HTR-8/SVneo (cell line): Measurements from ENCODE around the gene IL36B.

Experiments
- DNase-seq: peaks from one replicate; pipeline ENCODE4 v3.0.0; 2011; ENCODE audit warnings: low spot score, mixed read lengths; ENCODE audit not compliant: insufficient read length
- FAIRE-seq: peaks from 2 replicates; lab custom pipeline; 2011; peaks lifted over from hg19 to GRCh38; lab: Jason Lieb, UNC

IL36B gene

DNA sequence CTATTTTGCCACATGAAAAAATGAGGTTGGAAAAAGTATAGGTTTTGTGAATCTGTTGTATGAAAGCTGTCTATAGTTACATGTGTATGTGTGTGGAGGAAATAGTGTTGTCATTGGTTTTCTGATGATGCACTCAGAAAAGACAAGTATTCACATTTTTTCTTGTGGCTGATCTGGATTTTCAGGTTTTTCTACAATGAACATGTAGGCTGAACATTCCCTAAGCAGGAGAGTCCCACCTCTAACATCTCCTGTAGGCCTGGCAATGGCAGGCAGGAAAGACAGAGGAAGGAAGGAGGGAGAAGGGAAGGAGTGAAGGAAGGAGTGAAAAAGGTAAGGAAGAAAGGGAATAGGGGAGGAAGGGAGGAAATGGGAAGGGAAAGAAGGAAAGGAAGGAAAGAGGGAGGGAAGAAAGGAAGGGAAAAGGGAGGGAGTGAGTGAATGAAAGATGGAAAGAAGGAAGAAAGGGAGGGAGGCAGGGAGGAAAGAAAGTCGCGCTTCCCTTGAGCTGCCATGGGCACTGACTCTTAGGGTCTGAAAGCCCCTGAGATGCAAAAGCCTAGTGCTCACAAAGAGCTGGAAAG is 5.8 kb upstream of the IL36B start:
- FAIRE-seq = no peak

DNA sequence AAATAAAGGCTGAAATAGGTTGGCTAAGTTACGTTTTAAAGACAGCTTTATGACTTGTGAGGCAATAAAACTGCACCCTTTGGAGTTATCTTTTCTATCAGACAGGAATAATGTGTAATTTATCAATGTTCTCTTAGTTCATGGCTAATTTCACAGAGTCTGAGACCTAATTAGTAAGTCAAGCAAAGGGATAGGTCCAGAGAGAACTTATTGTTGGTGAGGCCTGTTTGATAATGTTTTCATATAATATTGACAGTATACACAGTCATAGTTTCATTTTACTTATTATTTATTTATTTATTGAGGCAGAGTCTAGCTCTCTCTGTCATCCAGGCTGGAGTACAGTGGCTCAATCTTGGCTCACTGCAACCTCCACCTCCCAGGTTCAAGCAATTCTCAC is 4.5 kb upstream of the IL36B start:
- DNase-seq (no peak), FAIRE-seq (no peak)

More for the DNA sequence above, 5.8 kb upstream of the IL36B start:
- DNase-seq = no peak

DNA sequence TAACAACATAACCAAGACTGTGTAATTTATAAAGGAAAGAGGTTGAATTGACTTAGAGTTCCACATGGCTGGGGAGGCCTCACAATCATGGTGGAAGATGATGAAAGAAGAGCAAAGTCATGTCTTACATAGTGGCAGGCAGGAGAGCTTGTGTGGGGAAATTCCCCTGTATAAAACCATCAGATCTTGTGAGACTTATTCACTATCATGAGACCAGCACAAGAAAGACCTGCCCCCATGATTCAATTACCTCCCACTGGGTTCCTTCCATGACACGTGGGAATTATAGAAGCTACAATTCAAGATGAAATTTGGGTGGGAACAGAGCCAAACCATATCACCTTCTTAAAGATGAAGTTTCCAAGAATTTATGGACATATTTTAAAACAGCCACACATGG is 3.9 kb upstream of the IL36B start:
- no peak for FAIRE-seq
- no peak for DNase-seq

DNA sequence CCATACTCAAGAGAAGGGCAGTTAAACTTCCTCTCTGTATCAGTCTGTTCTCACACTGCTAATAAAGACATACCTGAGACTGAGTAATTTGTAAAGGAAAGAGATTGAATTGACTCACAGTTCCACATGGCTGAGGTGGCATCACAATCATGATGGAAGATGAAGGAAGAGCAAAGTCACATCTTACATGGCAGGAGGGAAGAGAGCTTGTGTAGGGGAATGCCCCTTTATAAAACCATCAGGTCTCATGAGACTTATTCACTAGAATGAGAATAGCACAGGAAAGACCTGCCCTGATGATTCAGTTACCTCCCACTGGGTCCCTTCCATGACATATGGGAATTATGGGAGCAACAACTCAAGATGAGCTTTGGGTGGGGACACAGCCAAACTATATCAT is 1.4 kb upstream of the IL36B start:
- FAIRE-seq (no peak), DNase-seq (no peak)

DNA sequence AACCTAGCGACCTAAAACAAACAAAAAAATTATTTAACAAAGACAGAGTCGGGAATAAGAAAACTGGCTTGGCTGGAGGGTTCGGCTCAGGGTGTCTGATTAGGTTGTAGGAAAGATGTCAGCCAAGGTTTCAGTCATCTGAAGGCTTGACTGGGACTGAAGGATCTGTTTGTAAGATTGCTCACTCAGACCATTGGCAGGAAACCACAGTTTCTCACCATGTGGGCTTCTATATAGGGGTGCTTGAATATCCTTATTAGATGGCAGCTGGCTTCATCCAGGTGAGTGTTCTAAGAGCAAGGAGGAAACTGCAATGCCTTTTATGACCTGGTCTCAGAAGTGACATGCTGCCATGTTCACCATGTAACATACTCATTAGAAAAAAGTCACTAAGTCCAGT is 999 bp upstream of the IL36B start:
- FAIRE-seq = no peak
- no peak for DNase-seq

DNA sequence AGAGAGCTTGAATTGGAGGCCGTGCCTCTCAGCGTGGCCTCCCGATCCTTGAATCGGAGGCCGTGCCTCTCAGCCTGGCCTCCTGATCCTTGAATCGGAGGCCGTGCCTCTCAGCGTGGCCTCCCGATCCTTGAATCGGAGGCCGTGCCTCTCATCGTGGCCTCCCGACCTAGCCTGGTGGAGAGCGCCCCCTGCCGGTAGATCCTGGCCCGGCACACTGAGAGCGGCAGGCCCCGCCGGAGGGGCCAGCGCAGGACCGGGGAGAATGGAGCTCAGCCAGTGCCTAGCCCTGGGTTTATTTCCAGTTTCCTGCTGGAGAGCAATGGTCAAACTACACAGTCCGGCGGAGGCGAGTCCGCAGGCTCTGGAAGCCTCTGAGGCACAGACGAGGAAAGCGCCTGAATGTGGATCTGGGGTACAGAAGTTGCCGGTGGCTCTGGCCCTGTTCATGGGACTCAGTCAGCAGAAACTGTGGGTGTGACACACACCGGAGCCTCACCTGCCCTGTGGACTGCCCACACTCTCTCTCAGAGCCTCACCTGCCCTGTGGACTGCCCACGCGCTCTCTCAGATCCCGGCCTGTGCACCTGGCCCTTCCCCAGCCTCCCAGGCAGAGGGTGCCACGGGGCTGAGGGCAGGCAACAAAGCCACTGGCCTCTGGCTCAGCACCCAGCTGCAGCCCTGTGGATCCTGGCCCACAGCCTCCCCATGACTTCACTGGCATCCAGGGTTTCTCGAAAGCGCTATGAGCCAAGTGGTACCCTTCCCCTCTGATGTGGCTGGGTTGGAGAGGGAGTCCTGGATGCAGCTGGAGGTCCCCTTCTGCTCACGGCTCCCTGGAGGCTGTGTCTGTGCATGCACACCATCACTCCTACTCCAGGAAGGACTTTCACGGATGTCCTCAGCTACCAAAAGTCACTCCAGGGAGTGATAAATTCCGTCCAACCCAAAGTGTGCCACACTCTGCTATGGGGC is 1.5 kb downstream of the IL36B start:
- no peak for FAIRE-seq
- no peak for DNase-seq

DNA sequence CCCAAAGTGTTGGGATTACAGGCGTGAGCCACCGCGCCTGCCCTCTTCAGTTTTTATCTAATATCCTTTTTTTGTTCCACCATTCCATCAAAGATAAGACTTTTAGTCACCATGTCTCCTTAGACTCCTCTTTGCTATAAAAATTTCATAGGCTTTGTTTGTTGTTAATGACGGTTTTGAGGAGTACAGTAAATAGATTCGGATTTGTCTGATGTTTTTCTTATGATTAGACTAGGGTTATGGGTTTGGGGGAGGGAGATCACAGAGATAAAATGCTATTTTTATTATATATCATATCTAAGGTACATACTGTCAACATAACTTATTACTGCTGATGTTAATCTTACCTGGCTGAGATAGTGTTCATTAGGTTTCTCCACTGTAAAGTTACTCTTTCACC is 6.2 kb downstream of the IL36B start:
- DNase-seq = no peak
- no peak for FAIRE-seq

DNA sequence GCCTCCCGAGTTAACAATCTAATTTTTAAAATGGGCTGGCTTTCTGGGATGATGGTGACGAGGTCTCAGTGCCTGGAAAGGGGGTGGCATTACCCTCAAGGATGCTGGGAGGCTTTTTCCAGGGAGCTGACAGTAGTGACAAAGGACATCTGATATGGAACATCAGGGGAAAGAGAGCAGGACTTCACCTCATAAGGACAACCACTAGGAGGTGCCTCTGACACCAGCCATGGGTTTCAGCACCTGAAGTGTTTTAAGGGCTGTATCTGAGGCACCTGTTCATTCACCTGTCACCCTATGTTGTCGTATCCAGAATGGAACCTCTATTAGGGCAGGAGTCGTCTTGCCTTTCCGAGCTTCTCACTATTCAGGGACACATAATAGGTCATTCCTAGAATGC is 10.8 kb downstream of the IL36B start:
- DNase-seq (no peak), FAIRE-seq (no peak)

DNA sequence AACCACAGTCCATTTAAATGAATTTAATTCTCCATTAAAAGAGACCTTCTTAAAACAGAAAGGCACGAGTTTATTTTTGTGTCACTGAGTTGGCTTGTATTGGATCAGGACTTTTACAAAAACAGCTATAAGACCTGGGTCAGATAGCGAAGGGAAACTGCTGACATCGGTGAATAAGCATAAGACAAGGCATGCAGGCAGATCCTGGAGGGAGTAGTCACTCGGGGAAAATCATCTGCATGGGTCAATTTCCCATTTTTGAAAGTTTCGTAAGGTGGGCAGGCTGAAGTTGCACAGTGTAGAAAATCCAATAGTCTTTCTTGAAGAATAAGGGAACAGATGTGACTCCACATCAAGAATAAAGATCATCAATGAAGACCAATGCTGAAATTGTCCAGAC is 12.9 kb downstream of the IL36B start:
- FAIRE-seq (no peak), DNase-seq (no peak)

DNA sequence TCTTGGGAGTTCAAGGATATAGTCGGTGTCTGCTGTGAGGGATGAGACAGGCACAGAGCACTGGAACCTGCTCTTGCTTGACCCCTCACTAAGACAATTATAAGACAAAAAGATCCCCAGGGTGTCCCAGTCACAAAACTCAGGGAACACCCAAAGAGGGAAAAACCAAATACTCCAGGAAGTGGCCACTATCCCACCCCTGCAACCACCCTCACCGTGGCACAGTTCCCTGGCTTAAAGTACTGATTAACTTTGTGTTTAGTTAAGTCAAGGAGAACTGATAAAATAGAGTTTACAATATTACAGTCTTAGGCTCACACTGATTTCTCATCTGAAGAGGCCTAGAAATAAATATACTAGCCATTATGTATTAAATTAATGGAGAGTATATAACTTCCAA is 13.5 kb downstream of the IL36B start:
- FAIRE-seq (no peak), DNase-seq (no peak)

DNA sequence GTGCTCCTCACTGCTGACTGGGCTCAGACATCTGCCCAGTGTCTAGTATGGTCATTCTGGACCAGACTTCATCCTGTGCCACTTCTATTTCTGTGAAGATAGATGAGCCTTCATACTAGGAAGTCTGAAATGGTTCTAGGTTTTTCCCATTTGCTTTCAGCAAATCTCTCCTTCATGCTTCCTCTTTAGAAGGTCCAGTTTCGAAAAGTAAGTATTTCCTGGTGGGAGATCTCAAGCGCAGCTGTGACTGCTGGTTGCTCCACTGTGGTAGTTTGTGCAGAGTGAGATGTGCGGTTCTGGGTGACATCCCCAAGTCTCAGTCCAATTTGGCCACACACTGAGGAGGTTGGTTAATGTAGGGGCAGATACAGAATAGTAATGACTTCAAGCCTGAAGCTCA is 14.4 kb downstream of the IL36B start:
- DNase-seq (no peak), FAIRE-seq (no peak)

DNA sequence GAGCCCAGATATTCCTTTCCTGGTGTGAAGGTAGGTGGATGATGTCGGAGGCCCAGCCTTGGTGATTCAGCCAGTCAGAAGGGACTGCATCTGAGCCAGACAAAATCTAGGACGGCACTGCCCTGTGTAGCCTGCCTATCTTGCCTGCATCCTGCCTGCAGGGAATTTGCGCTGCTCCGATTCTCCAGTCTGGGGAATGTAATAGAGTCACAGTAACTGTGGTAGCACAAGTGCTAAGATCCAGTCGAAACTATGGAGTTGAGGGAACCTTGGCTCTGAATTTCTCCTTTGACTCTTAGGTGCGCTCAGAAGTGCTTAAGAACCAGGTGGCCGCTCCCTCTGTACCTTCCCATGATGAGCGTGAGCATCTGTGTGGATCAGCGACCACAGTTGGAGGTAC is 15.9 kb downstream of the IL36B start:
- DNase-seq = no peak
- no peak for FAIRE-seq

DNA sequence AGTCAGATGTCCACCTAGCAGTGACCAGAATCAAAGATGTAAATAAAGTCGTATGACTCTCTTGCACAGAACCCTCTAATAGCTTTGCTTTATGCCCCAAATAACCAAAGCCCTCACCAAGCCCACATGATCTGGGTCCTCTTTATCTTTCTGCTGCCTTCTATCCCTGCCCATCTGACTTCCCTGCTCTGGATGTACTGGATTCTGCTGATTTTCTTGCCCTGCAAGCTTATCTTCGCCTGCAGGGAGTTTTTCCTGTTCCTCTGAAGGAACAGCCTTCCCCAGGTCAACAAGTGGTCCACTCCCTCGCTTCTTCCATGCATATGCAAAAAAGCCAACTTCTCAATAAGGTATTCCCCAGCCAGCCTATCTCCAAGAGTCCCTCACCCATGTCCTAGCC is 18.7 kb downstream of the IL36B start:
- DNase-seq = no peak

DNA sequence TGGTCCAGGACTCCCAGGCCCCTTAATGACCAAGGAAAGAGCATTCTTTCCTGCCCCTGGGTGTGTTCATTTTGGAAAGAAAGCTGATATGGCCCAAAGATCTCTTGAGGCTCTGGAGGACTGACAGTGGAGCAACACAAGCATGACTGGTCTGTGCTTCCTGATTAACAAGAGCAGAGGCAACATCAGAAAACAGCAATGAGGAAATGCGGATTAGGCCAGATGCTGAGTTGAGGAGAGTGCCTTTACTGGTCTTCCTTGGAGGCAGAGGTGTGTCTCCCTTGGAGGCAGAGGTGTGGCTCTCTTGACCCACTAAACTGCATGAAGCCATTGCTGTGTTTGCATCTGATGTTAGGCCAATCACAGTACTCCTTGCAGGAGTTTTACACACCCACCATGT is 19.9 kb downstream of the IL36B start:
- DNase-seq (no peak), FAIRE-seq (no peak)

More for the DNA sequence above, 18.7 kb downstream of the IL36B start:
- no peak for FAIRE-seq

DNA sequence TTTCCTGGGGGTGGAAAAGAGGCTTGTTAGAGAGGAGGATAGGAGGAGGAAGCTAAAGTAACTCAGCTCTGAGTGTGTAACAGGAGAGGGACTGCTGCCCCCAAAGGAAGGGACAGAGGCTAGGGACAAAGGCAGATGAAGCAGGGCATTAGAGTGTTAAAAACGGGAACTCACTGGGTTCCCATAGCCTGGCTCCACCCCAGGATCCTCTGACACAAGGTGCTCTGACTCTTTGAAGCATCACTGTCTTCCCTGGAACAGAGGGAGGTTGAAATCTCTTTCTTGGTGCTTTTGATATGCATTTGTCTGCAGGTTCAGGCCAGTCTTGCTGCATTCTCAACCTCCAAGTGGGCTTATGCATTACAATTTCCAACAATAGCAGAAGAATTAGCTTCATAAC is 24.6 kb downstream of the IL36B start:
- no peak for DNase-seq

DNA sequence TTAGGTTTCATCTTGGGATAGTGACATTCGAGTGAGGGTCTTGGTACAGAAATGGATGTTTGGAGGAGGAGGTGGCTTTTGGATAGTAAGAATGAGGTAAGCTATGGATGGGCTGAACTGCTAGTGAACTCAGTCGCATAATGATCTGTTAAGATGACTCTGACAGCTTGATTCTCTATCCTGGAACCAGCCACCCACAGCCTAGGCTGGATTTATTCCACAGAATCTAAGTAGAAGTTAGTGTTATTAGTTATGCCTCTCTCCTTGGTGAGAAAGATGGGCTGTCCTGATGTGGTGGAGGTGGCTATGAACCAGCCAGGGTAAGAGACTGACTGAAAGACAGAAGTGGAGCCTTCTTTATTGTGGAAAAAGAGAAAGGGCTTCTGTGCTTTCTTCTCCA is 25.0 kb downstream of the IL36B start:
- FAIRE-seq = no peak
- DNase-seq = no peak

More for the DNA sequence above, 24.6 kb downstream of the IL36B start:
- no peak for FAIRE-seq

DNA sequence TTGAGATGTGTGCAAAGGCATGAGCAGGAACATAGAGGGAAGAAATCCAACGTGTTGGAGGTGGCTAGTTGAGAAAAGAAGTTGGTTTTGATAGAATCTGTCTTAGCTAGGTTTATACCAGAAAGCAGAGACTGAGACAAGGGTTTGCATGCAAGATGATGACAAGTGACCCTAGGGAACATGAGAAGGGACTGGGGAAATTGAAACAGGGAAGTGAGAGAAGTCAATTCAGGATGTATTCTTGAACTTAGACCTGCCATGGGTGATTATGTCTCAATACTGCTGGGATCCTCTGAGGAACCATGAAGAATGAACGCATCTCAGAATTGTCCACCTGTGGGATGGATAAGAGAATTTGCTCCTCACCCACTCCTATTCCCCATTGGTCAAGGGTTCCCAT is 26.9 kb downstream of the IL36B start:
- FAIRE-seq (no peak), DNase-seq (no peak)

DNA sequence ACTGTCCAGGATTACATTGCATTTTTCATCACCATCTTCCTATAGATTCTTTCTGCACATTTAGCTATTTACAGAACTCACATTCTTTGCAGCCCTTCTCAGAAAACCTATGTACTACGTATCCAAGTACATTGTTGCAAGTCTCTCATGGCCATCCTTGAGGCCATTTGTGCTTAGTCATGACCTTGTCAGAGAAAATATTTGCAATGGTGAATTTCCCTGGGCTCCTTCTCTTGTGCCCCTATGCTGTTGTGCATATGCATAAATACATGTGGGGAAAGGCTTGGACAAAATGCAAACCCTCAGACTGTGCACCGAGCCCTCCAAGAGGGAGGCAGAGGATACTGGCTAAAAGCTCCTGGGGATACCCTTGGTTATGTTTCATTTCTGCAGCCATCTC is 27.9 kb downstream of the IL36B start:
- FAIRE-seq = no peak

DNA sequence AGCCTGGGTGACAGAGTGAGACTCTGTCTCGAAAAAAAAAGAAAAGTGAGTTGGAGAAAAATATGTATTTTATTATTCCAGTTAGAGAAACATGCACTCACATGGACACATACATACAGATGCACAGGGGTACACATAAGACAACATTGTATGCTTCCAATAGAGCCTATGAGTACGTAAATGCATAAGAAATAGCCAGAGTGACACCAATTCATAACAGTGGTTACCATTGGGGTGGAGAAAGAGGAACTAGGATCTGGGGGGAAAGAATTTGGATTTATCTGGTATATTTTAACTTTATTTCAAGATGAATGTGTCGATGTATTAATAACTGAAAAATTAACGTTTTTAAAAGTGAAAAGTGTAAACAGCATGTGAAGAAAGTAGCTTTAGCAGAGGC is 31.4 kb downstream of the IL36B start:
- DNase-seq (no peak), FAIRE-seq (no peak)

More for the DNA sequence above, 27.9 kb downstream of the IL36B start:
- DNase-seq = no peak

DNA sequence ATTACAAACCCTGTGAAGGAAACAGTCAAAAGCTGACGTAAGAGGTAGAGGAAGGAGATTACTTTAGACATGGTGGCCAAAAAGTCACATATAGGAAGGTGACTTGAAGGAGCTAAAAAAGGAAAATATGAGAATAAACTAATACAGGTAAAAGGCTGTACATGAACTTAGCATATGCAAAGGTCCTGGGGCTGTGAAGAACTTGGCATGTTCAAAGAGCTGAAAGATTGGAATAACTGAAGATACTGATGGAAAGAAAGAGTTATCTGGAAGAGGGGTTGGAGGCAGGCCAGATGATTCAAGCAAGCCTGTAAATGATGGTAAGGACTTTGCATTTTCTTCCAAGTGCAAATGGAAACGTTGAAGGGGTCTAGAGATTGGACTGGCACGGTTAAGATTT is 34.2 kb downstream of the IL36B start:
- FAIRE-seq (no peak), DNase-seq (no peak)

DNA sequence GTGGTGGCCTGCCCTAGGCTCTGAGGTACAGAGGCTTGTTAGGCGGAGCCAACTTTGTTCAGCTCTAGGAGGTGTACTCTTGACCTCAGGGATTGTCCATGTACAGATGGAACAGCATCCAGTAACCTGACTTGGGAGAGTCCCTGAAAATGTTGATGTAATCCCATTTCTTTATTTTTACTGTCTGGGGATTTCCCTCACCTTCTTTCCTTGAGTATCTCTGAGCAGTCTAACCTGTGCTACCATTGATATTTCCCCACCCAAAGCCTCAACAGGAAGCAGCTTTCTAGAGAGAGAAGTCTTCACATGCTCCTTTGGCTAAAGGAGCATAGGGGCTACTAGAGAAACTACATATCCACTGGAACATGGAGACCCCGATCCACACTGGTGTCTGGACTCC is 37.0 kb downstream of the IL36B start:
- FAIRE-seq (no peak), DNase-seq (no peak)

DNA sequence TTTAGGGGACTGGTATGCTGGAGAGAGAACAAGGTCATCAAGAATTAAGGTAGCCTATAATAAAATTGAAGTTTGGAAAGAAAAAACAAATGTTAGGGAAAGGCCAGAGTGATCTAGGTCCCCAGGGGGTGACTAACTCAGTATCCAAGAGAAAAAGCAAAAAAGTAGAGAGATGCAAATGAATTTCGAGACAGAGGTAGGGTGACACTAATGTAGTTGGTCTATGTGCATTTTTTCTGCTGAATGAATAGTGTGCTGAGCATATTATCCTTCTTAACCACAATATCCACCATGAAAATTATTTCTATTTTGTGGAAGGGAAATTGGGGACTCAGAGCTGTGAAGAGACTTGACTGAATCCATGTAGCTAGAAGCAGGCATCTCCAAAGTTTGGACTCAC is 37.6 kb downstream of the IL36B start:
- no peak for FAIRE-seq
- no peak for DNase-seq
